IPS-18a (cell line): ENCODE results near the gene P2RX2.

Experiments
- H3K27ac ChIP-seq: one replicate; pipeline ENCODE4 v1.5.1; 2013; ENCODE audit warnings: low read length
- H3K27me3 ChIP-seq: one replicate; pipeline ENCODE4 v1.6.1; 2013; ENCODE audit warnings: mild to moderate bottlenecking, low read length; ENCODE audit not compliant: control insufficient read depth, insufficient read depth
- H3K36me3 ChIP-seq: one replicate; pipeline ENCODE4 v1.6.1; 2013; ENCODE audit warnings: low read depth, low read length; ENCODE audit not compliant: control insufficient read depth
- H3K4me1 ChIP-seq: one replicate; pipeline ENCODE4 v1.6.1; 2013; ENCODE audit warnings: low read depth, low read length; ENCODE audit not compliant: control insufficient read depth
- H3K4me3 ChIP-seq: one replicate; pipeline ENCODE4 v1.5.1; 2013; ENCODE audit warnings: low read length
- H3K9ac ChIP-seq: one replicate; pipeline ENCODE4 v1.6.1; 2013; ENCODE audit warnings: mild to moderate bottlenecking, low read length, moderate library complexity
- H3K9me3 ChIP-seq: one replicate; pipeline ENCODE4 v1.6.1; 2013; ENCODE audit warnings: low read depth, low read length; ENCODE audit not compliant: control insufficient read depth

The P2RX2 gene

DNA sequence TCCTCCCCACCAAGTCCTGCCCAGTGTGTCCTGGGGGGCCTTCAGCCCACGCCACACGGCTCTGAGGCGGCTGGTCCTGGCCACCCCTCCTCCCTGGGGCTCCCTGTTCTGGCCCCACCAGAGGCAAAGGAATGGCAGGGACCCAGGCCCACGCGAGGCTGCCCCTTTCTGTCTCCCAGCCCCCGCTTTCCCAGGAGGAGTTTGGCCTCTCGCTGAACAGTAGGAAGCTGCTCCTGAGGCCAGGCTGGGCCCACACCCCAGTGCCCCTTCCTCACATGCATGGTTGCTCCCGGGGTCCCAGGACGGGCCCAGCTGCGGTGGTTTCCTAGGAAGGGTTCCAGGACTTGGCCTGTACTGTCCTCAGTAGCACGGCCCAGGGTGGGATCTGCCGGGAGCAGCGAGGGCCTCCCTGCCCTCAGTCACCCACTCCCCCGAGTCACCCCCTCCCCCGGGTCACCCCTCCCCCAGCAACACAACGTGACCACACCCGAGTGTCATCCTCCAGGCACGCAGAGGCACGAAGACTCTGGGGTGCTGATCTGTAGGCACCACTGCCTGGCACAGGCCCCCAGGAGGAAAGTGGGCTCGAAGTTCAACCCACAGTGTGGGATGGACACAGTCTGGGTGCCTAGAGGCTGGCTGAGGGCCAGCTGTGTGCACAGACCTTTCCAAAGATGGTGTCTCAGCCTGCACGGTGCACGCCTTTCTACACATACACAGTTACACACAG is 41.2 kb upstream of the P2RX2 start:
- H3K36me3 ChIP-seq: peaks cover 22% of the 10 kb centered on the region
- no peak overlapping the region for H3K4me3 ChIP-seq
- no peaks in the 10 kb centered on the region for H3K9me3 ChIP-seq
- H3K9ac ChIP-seq: no peak overlapping the region
- peaks cover 33% of the 10 kb centered on the region for H3K27me3 ChIP-seq
- H3K4me1 ChIP-seq: no peaks in the 10 kb centered on the region
- H3K27ac ChIP-seq: no peak overlapping the region

DNA sequence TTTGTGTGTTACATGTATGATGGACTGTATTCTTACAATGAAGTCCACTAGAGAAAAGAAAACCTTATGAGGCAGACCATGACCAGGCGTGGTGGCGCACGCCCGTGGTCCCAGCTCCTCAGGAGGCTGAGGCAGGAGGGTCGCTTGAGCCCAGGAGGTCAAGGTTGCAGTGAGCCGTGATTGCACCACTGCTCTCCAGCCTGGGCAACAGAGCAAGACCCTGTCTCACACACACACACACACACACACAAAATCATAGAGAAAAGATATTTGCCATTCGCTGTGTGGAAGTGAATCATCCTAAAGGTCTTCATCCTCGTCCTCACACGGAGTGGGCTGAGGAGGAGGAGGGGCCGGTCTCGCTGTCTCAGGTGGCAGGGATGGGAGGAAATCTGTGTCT is 40.5 kb upstream of the P2RX2 start:
- H3K4me3 ChIP-seq: no peak overlapping the region
- no peaks in the 10 kb centered on the region for H3K9me3 ChIP-seq
- no peaks in the 10 kb centered on the region for H3K4me1 ChIP-seq
- peaks cover 40% of the 10 kb centered on the region for H3K27me3 ChIP-seq
- no peak overlapping the region for H3K27ac ChIP-seq
- H3K36me3 ChIP-seq: peaks cover 21% of the 10 kb centered on the region
- H3K9ac ChIP-seq: no peak overlapping the region

DNA sequence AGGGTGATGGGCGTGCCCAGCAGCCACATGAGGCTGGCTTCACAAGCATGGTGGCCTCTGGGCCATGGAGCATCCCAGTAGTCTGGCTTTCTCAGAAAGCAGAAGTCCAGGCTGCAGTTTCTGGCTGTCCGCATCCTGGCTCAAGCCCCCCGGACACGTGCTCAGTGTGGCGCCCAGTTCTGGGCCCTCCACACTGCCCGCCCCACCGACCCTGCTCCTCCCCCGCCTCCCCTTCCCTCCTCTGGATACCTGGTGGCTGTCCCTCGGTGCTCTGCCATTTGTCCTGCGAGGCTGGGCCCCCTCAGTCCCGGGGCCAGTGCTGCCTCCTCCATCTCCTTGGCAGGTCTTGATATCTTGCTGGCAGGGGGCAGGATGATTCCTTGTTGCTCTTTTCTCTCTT is 39.8 kb upstream of the P2RX2 start:
- peaks cover 2% of the 10 kb centered on the region for H3K4me1 ChIP-seq
- H3K27me3 ChIP-seq: peaks cover 45% of the 10 kb centered on the region
- peaks cover 14% of the 10 kb centered on the region for H3K36me3 ChIP-seq
- H3K9ac ChIP-seq: no peak overlapping the region
- H3K9me3 ChIP-seq: no peaks in the 10 kb centered on the region
- no peak overlapping the region for H3K27ac ChIP-seq
- no peak overlapping the region for H3K4me3 ChIP-seq

DNA sequence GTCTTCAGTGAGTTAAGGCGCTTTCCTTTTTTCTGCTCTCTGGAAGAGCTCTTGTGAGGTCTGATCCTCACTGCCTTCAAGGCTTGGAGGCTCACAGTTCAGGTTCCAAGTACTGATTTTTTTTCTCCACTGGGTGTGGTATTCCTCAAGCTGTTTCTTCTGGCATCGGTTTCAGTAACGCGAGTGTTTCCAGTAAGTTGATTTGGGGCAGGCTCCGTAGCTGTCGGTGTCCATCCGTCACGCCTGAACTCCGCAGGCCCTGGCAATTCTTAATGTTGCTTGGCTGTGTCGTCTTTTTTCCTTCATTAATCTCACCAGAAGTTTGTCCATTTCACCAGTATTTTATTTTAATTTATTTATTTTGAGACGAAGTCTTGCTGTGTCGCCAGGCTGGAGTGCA is 38.8 kb upstream of the P2RX2 start:
- no peak overlapping the region for H3K9ac ChIP-seq
- no peaks in the 10 kb centered on the region for H3K9me3 ChIP-seq
- peaks cover 54% of the 10 kb centered on the region for H3K27me3 ChIP-seq
- no peak overlapping the region for H3K4me3 ChIP-seq
- H3K27ac ChIP-seq: no peak overlapping the region
- H3K4me1 ChIP-seq: peaks cover 6% of the 10 kb centered on the region
- H3K36me3 ChIP-seq: peaks cover 13% of the 10 kb centered on the region

DNA sequence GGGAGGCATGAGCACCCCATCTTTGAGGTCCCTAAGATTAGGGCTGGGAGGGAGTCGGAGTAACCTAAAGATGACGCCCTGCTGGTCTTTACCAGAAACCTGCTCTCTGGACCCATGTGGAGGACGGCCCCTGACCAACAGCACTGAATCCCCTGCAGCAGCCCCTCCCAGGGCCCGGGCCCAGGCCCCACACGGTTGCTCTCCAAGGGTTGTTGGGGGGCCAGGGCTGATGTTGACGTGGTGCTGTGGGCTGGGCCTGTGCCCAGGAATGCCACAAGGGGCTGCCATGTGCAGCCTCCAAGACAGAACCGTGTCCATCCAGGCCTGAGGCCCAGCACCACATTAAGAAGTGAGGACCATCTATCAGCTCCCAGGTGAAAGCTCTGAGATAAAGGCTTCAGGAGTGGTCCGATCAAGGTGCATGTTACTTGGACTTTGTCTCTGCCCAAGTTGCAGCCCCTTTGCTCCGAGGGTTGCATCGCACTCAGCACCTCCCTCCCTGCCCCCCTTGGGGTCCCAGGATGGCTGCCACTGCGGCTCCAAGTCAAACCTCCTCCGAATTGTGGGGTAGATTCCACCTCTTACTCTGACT is 37.8 kb upstream of the P2RX2 start:
- no peak overlapping the region for H3K4me3 ChIP-seq
- H3K9ac ChIP-seq: no peak overlapping the region
- H3K27ac ChIP-seq: no peak overlapping the region
- peaks cover 64% of the 10 kb centered on the region for H3K27me3 ChIP-seq
- peaks cover 6% of the 10 kb centered on the region for H3K4me1 ChIP-seq
- peaks cover 11% of the 10 kb centered on the region for H3K36me3 ChIP-seq
- no peaks in the 10 kb centered on the region for H3K9me3 ChIP-seq

DNA sequence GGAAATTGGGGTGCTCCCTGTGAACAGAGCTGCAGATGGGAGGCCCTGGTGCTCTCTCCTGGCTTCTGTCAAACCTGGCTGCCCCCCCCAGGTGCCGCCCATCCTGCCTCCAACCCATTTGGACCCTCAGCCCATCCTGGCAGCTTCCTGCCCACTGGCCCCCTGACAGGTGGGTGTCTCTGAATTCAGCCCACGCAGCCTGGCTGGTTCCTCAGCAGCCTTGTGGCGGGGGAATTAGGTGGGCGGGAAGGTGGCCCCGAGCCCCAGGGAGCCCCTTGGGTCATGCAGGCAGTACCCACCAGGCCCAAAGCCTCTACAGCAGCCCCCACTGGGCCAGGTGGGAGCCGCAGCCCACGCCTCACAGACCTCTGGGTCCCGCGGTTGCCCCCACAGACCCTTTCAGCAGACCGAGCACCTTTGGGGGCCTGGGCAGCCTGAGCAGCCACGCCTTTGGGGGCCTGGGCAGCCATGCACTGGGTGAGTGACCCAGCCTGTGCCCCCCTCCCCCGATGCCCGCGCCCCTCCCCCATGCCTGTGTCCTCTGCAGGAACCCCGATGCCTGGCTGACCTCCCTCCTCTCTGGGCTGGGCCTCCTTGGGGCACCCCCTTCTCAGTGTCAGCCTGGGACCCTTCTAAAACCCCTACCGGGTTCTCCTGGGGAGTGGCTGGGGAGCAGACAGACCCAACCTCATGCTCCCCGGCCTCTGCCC is 37.1 kb upstream of the P2RX2 start:
- Histone ChIP-seq H3K27ac (no peak overlapping the region), H3K4me3 (peak overlapping the region; percentile 30), H3K27me3 (peaks cover 71% of the 10 kb centered on the region), H3K9ac (no peak overlapping the region), H3K4me1 (peaks cover 6% of the 10 kb centered on the region), H3K36me3 (peaks cover 10% of the 10 kb centered on the region), H3K9me3 (no peaks in the 10 kb centered on the region)

DNA sequence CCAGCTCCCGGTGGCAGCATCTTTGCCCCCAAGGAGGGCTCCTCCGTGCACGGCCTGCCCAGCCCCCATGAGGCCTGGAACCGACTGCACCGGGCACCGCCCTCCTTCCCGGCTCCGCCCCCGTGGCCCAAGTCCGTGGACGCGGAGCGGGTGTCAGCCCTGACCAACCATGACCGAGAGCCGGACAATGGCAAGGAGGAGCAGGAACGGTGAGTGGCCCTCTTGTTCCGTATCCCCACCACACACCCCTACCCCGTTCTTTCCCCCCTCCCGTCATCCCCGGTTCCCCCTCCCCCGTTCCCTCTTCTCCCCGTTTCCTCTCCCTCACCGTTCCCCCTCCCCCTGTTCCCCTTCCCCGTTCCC is 36.5 kb upstream of the P2RX2 start:
- Histone ChIP-seq H3K27me3 (peaks cover 77% of the 10 kb centered on the region), H3K4me3 (peak overlapping the region; percentile 30), H3K9ac (no peak overlapping the region), H3K9me3 (no peaks in the 10 kb centered on the region), H3K27ac (no peak overlapping the region), H3K4me1 (peaks cover 6% of the 10 kb centered on the region), H3K36me3 (peaks cover 9% of the 10 kb centered on the region)

DNA sequence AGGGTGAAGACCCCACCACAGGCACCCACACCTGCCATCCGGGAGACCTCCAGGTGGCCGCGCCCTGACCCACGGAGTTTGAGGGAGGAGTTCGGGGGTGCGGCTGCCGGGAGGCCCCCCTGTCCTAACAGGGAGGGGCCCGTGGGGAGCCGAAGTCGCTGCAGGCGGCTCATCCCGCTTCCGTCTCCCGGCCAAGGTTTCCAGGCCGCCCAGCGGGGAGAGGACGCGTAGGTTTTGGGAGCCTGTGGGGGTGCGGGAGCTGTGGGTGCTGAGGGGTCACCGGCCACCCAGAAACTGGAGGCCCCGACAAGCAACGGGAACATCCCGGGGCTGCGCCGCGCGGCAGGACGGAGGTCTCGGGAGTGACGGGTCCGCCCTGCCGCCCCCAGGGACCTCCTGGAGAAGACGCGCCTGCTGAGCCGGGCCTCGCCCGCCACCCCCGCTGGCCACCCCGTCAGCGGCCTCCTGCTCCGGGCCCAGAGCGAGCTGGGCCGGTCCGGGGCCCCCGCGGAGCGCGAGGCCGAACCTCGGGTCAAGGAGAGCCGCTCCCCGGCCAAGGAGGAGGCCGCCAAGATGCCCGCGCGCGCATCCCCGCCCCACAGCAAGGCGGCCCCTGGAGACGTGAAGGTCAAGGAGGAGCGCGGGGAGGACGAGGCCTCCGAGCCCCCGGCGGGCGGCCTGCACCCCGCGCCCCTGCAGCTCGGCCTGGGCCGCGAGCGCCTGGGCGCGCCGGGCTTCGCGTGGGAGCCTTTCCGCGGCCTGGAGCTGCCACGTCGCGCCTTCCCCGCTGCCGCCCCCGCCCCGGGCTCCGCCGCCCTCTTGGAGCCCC is 35.8 kb upstream of the P2RX2 start:
- peaks cover 6% of the 10 kb centered on the region for H3K36me3 ChIP-seq
- peak overlapping the region; percentile 30 for H3K4me3 ChIP-seq
- H3K27me3 ChIP-seq: peaks cover 81% of the 10 kb centered on the region
- H3K9me3 ChIP-seq: no peaks in the 10 kb centered on the region
- no peak overlapping the region for H3K27ac ChIP-seq
- H3K9ac ChIP-seq: no peak overlapping the region
- peaks cover 6% of the 10 kb centered on the region for H3K4me1 ChIP-seq

DNA sequence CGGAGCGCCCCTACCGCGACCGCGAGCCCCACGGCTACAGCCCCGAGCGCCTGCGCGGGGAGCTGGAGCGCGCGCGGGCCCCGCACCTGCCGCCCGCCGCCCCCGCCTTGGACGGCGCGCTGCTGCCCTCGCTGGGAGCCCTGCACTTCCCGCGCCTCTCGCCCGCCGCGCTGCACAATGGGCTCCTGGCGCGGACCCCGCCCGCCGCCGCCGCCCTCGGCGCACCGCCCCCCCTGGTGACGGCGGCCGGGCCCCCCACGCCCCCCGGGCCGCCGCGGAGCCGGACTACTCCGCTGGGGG is 35.2 kb upstream of the P2RX2 start:
- H3K9ac ChIP-seq: no peak overlapping the region
- peaks cover 3% of the 10 kb centered on the region for H3K36me3 ChIP-seq
- peaks cover 6% of the 10 kb centered on the region for H3K4me1 ChIP-seq
- H3K4me3 ChIP-seq: no peak overlapping the region
- no peak overlapping the region for H3K27ac ChIP-seq
- H3K27me3 ChIP-seq: peaks cover 81% of the 10 kb centered on the region
- no peaks in the 10 kb centered on the region for H3K9me3 ChIP-seq

DNA sequence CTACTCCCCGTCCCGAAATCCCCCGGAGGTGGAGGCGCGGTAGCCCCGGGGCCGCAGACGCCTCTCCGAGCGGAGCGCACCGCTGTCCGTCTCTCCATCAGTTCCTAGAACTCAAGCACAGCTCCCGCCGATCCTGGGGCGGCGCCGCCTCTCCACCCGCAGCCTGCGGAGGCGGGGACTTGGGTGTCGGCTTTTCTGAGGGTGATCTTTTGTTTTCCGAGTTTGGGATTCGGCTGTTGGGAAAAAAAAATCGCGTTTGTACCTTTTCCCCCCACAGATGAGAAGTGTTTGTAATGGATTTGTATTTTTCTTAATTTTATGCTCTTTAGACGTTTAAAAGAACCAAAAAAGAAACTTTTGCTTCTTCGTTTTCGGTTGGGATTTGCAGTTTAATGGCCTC is 34.8 kb upstream of the P2RX2 start:
- no peaks in the 10 kb centered on the region for H3K36me3 ChIP-seq
- H3K4me3 ChIP-seq: peak overlapping the region; percentile 37
- peaks cover 81% of the 10 kb centered on the region for H3K27me3 ChIP-seq

DNA sequence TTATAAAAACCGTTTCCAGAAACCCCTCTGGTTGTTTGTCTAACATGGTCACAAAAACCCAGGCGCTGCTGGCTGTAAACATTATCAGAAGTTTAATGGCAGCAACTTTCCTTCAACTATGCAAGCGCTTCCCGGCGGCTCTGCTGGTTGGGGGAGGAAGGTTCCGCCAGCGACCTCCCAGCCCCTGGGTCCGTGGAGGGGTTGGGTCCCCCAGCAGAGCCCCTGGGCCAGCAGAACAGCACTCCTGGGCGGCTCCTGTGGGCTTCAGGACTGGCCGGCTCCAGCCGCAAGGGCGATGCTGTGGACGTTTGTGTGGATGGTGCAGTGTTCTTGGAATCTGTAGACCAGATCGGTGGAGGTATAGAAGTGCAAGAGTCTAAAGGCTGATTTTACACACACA is 34.1 kb upstream of the P2RX2 start:
- Histone ChIP-seq H3K9ac (no peak overlapping the region), H3K27me3 (peaks cover 82% of the 10 kb centered on the region), H3K9me3 (no peaks in the 10 kb centered on the region), H3K4me1 (peaks cover 6% of the 10 kb centered on the region), H3K27ac (no peak overlapping the region), H3K36me3 (no peaks in the 10 kb centered on the region), H3K4me3 (no peak overlapping the region)

More for the DNA sequence above, 34.8 kb upstream of the P2RX2 start:
- Histone ChIP-seq H3K9me3 (no peaks in the 10 kb centered on the region), H3K4me1 (peaks cover 6% of the 10 kb centered on the region), H3K9ac (peak overlapping the region; percentile 13), H3K27ac (no peak overlapping the region)
